Measurements from ENCODE around the gene HSPA1A. TPM values are rescaled to one million over a fixed set of nuclear protein-coding genes. Genes with fewer than 3 reads are reported as not detected.

HSPA1A gene
- total and polyA plus RNA-seq, 9 of the 15 experiments (the other 6 are each of a cell fraction or from before 2014, with no cell fraction given): 2.2 to 273 (median 107) TPM

DNA sequence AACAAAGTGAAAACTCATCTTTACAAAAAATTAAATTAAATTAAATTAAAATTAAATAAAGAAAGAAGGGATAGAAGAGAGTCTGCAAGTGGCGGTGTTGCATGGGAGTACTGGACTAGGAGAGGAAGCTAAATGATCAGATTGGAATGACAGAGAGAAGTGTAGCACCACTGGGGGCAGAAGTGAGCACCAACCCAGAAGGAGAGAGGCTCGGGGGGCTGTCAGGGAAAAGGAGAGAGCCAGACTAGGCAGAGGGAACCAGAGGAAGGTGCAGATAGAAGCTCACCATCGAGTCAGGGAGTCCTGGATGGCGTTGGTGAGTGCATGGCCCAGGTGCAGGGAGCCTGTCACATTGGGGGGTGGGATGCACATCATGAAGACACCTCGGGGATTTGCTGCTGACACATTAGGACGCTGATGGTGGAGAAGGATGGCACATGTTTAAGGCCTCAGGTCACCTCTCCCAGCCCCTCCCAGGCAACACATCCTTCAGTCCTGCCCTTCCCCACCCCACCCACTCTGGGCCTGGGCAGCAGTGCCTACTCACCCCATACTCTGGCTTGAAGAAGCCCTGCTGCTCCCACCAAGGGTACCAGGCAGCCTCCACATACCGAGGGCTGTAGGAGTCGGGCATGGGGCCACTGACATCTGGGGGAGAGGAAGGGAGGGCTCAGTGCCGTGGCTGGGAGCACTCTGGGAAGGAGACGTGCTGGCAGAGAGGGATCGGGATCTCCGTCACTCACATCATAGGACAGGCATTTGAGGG is 23.8 kb upstream of the HSPA1A start (continued):
- TF ChIP-seq RBFOX2 (IDR thresholded peaks at IDR 0.05; ENCODE audit: low read depth, low read length) (peak; percentile 46), FOXK2 (conservative IDR thresholded peaks at IDR 0.05 in 1 of 2, IDR thresholded peaks at IDR 0.05 in 1 of 2; ENCODE audit: low read depth in 2 of 2) (0 out of 4 replicates have a peak, but pooled peaks of 1 of the 2 experiments have one; percentile 32), RCOR1 (IDR thresholded peaks at IDR 0.05; ENCODE audit: borderline replicate concordance in 1 of 2, low read depth in 2 of 2, low read length in 2 of 2) (peak in 1 of 2 experiments; percentile 34; a peak in 1 of 4 replicates), CREM (IDR thresholded peaks at IDR 0.05; ENCODE audit: low read depth) (peak; percentile 66), ARNT (IDR thresholded peaks at IDR 0.05) (peak in 1 of 2 experiments; percentile 50; a peak in 2 of 4 replicates), SMARCA5 (IDR thresholded peaks at IDR 0.05) (peak; percentile 69; the same call in 1 of the 2 replicates), XRCC5 (IDR thresholded peaks at IDR 0.05; ENCODE audit: low read depth, low read length) (0 out of 2 replicates have a peak, but pooled peaks have one; percentile 23), RHOXF2B (CRISPR knock-in tag; conservative IDR thresholded peaks at IDR 0.05) (0 out of 2 replicates have a peak, but pooled peaks have one; percentile 35), RAD21 (CRISPR knock-in tag; conservative IDR thresholded peaks at IDR 0.05 in 1 of 2, IDR thresholded peaks at IDR 0.05 in 1 of 2) (peak; percentile 37 to 61), HDGF (IDR thresholded peaks at IDR 0.05) (peak; percentile 98), FOXA3 (CRISPR knock-in tag; conservative IDR thresholded peaks at IDR 0.05 in 1 of 2, IDR thresholded peaks at IDR 0.05 in 1 of 2) (no peak)
- TF ChIP-seq, protein P1, sequence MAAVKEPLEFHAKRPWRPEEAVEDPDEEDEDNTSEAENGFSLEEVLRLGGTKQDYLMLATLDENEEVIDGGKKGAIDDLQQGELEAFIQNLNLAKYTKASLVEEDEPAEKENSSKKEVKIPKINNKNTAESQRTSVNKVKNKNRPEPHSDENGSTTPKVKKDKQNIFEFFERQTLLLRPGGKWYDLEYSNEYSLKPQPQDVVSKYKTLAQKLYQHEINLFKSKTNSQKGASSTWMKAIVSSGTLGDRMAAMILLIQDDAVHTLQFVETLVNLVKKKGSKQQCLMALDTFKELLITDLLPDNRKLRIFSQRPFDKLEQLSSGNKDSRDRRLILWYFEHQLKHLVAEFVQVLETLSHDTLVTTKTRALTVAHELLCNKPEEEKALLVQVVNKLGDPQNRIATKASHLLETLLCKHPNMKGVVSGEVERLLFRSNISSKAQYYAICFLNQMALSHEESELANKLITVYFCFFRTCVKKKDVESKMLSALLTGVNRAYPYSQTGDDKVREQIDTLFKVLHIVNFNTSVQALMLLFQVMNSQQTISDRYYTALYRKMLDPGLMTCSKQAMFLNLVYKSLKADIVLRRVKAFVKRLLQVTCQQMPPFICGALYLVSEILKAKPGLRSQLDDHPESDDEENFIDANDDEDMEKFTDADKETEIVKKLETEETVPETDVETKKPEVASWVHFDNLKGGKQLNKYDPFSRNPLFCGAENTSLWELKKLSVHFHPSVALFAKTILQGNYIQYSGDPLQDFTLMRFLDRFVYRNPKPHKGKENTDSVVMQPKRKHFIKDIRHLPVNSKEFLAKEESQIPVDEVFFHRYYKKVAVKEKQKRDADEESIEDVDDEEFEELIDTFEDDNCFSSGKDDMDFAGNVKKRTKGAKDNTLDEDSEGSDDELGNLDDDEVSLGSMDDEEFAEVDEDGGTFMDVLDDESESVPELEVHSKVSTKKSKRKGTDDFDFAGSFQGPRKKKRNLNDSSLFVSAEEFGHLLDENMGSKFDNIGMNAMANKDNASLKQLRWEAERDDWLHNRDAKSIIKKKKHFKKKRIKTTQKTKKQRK (IDR thresholded peaks at IDR 0.05; ENCODE audit: borderline replicate concordance, low read depth, low read length): peak; percentile 37; the same call in 1 of the 2 replicates
- TF ChIP-seq, protein P2, sequence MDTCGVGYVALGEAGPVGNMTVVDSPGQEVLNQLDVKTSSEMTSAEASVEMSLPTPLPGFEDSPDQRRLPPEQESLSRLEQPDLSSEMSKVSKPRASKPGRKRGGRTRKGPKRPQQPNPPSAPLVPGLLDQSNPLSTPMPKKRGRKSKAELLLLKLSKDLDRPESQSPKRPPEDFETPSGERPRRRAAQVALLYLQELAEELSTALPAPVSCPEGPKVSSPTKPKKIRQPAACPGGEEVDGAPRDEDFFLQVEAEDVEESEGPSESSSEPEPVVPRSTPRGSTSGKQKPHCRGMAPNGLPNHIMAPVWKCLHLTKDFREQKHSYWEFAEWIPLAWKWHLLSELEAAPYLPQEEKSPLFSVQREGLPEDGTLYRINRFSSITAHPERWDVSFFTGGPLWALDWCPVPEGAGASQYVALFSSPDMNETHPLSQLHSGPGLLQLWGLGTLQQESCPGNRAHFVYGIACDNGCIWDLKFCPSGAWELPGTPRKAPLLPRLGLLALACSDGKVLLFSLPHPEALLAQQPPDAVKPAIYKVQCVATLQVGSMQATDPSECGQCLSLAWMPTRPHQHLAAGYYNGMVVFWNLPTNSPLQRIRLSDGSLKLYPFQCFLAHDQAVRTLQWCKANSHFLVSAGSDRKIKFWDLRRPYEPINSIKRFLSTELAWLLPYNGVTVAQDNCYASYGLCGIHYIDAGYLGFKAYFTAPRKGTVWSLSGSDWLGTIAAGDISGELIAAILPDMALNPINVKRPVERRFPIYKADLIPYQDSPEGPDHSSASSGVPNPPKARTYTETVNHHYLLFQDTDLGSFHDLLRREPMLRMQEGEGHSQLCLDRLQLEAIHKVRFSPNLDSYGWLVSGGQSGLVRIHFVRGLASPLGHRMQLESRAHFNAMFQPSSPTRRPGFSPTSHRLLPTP (IDR thresholded peaks at IDR 0.05; ENCODE audit: borderline replicate concordance, extremely low read depth, insufficient read length): no peak
- TF ChIP-seq, protein P3, sequence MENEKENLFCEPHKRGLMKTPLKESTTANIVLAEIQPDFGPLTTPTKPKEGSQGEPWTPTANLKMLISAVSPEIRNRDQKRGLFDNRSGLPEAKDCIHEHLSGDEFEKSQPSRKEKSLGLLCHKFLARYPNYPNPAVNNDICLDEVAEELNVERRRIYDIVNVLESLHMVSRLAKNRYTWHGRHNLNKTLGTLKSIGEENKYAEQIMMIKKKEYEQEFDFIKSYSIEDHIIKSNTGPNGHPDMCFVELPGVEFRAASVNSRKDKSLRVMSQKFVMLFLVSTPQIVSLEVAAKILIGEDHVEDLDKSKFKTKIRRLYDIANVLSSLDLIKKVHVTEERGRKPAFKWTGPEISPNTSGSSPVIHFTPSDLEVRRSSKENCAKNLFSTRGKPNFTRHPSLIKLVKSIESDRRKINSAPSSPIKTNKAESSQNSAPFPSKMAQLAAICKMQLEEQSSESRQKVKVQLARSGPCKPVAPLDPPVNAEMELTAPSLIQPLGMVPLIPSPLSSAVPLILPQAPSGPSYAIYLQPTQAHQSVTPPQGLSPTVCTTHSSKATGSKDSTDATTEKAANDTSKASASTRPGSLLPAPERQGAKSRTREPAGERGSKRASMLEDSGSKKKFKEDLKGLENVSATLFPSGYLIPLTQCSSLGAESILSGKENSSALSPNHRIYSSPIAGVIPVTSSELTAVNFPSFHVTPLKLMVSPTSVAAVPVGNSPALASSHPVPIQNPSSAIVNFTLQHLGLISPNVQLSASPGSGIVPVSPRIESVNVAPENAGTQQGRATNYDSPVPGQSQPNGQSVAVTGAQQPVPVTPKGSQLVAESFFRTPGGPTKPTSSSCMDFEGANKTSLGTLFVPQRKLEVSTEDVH (IDR thresholded peaks at IDR 0.05; ENCODE audit: low read depth, partially characterized antibody): no peak
- TF ChIP-seq, protein P4, sequence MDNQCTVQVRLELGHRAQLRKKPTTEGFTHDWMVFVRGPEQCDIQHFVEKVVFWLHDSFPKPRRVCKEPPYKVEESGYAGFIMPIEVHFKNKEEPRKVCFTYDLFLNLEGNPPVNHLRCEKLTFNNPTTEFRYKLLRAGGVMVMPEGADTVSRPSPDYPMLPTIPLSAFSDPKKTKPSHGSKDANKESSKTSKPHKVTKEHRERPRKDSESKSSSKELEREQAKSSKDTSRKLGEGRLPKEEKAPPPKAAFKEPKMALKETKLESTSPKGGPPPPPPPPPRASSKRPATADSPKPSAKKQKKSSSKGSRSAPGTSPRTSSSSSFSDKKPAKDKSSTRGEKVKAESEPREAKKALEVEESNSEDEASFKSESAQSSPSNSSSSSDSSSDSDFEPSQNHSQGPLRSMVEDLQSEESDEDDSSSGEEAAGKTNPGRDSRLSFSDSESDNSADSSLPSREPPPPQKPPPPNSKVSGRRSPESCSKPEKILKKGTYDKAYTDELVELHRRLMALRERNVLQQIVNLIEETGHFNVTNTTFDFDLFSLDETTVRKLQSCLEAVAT (IDR thresholded peaks at IDR 0.05): peak; percentile 40 to 61; a peak in 1 of 4 replicates
